Lower lobe of right lung (tissue), 2 donors: ENCODE measurements around the gene BCLAF3. TPM values are rescaled to one million over a fixed set of nuclear protein-coding genes. Genes with fewer than 3 reads are reported as not detected.

Source experiments
- ATAC-seq, 2 donors: fragments of 200-7000 bp; cut with Tn5 transposase; one replicate each; pipeline ENCODE4 v1.9.1; 2020 to 2022; ENCODE audit warnings: mild to moderate bottlenecking in 2 of 2, moderate library complexity in 2 of 2
- DNase-seq: peaks from one replicate; pipeline ENCODE4 v3.0.0-alpha.2; 2020
- H3K27ac ChIP-seq: fragments of 200-600 bp; one replicate; pipeline ENCODE4 v1.8.0; 2022
- H3K27me3 ChIP-seq: fragments of 200-600 bp; one replicate; pipeline ENCODE4 v1.8.0; 2022; ENCODE audit warnings: low read depth
- H3K36me3 ChIP-seq: fragments of 200-600 bp; one replicate; pipeline ENCODE4 v1.8.0; 2022; ENCODE audit warnings: mild to moderate bottlenecking
- H3K4me1 ChIP-seq: fragments of 200-600 bp; one replicate; pipeline ENCODE4 v1.8.0; 2022
- H3K4me3 ChIP-seq: fragments of 200-600 bp; one replicate; pipeline ENCODE4 v1.8.0; 2022; ENCODE audit warnings: mild to moderate bottlenecking
- H3K9me3 ChIP-seq: fragments of 200-600 bp; one replicate; pipeline ENCODE4 v1.8.0; 2022
- CTCF ChIP-seq: fragments of 200-600 bp; IDR thresholded peaks from one replicate; pipeline ENCODE4 v1.8.0; 2022; ENCODE audit warnings: antibody characterized with exemption, mild to moderate bottlenecking
- intact Hi-C: fragments of 100-400 bp; cut with DNase I; formaldehyde crosslinking; loops from one replicate; pipeline ENCODE4 v1.11.0; 2022
- total RNA-seq: library from RNA; stranded (reverse); fragmentation: NEBNext Ultra II Directional; extraction: Animal tissue kit (Norgen Biotek cat#: 25700); gene quantifications from one replicate; pipeline ENCODE4 v1.2.1, GENCODE V29; 2021
- donor health status: DM: no; HTN: yes; CAD: no; lungs with severe emphysema.

Gene BCLAF3
- total RNA-seq, 1 donor from 2014 or later: 13.1 TPM

- Histone ChIP-seq H3K4me1 (no peaks in the 10 kb centered on the region), H3K27me3 (no peaks in the 10 kb centered on the region), H3K36me3 (no peaks in the 10 kb centered on the region), H3K9me3 (no peaks in the 10 kb centered on the region), H3K27ac (no peak overlapping the region), H3K4me3 (no peak overlapping the region)
- DNase-seq: no peak
- intact Hi-C loops: no loop called here
- ATAC-seq: no peak
- no peak for TF ChIP-seq CTCF
Observed at GRCh38 chrX:19958552-19959486, 32.0 kb downstream of the BCLAF3 start.

GRCh38 chrX:19956923-19957322 is 33.9 kb downstream of the BCLAF3 start:
- H3K4me3 ChIP-seq: no peak overlapping the region
- no peak for DNase-seq
- no peak overlapping the region for H3K27ac ChIP-seq
- peaks cover 12% of the 10 kb centered on the region for H3K36me3 ChIP-seq
- H3K9me3 ChIP-seq: no peaks in the 10 kb centered on the region
- ATAC-seq: no peak
- intact Hi-C loops: no loop called here
- TF ChIP-seq CTCF: no peak
- H3K4me1 ChIP-seq: no peaks in the 10 kb centered on the region
- H3K27me3 ChIP-seq: no peaks in the 10 kb centered on the region

- ATAC-seq (no peak), DNase-seq (no peak)
- Histone ChIP-seq H3K4me3 (no peak overlapping the region), H3K27ac (no peak overlapping the region), H3K27me3 (no peaks in the 10 kb centered on the region), H3K9me3 (no peaks in the 10 kb centered on the region), H3K4me1 (no peaks in the 10 kb centered on the region), H3K36me3 (peaks cover 12% of the 10 kb centered on the region)
- intact Hi-C loops: no loop called here
- TF ChIP-seq CTCF: no peak
Observed at GRCh38 chrX:19956306-19956705, 34.6 kb downstream of the BCLAF3 start.

GRCh38 chrX:19955306-19955705 is 35.6 kb downstream of the BCLAF3 start:
- Histone ChIP-seq H3K9me3 (no peaks in the 10 kb centered on the region), H3K4me3 (no peak overlapping the region), H3K4me1 (no peaks in the 10 kb centered on the region), H3K36me3 (peaks cover 15% of the 10 kb centered on the region), H3K27ac (no peak overlapping the region), H3K27me3 (no peaks in the 10 kb centered on the region)
- ATAC-seq: no peak
- TF ChIP-seq CTCF: no peak
- intact Hi-C loops: no loop called here
- no peak for DNase-seq

- no peak for DNase-seq
- no peaks in the 10 kb centered on the region for H3K4me1 ChIP-seq
Observed at GRCh38 chrX:19954335-19955096, 36.3 kb downstream of the BCLAF3 start.

More at GRCh38 chrX:19954335-19955096, 36.3 kb downstream of the BCLAF3 start:
- Histone ChIP-seq H3K27me3 (no peaks in the 10 kb centered on the region), H3K36me3 (peaks cover 18% of the 10 kb centered on the region), H3K9me3 (no peaks in the 10 kb centered on the region), H3K4me3 (no peak overlapping the region), H3K27ac (no peak overlapping the region)
- no peak for TF ChIP-seq CTCF
- no peak for ATAC-seq
- intact Hi-C loops: no loop called here
